NOMO-1 (cell line): ENCODE data around the gene DUSP28.
"Not testable (repeated sequence)": the region's sequence is repeated elsewhere in the genome, so short reads cannot be mapped to it uniquely, and the experiment has no call there.

Source experiments
- DNase-seq, 2 experiments: peaks; one replicate each; lab custom pipeline; 2025; ENCODE audit not compliant: unreplicated experiment in 2 of 2; lab: John Stamatoyannopoulos, UW

DUSP28 gene, protein sequence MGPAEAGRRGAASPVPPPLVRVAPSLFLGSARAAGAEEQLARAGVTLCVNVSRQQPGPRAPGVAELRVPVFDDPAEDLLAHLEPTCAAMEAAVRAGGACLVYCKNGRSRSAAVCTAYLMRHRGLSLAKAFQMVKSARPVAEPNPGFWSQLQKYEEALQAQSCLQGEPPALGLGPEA

DNA sequence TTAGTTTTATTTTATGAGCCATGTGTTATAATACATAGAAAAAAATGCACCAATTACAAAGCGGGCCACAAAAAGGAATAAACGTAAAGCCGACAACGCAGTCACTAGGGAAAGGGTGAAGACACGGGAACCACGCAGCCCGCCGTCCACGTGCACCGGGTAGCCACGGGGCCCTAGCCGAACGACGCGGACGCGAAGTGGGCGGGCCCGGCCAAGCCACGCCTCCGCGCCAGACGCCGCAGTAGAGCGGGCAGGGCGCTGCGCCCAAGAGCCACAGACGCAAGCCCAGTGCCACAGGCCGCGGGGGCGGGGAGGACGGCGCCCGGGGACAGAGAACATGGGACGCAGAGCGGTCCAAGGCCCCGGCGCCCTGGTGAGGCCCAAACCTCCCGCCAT is at the start of gene DUSP28:
TSS of gene DUSP28 (plus strand) at position 274 of the 396 bp plus-strand sequence. CDS start 328 bp downstream, outside the sequence.
- peak; percentile 74 to 94 for DNase-seq

GRCh38 chr2:240510513-240511210 is 49.5 kb upstream of the DUSP28 start:
- DNase-seq = no peak

DNA sequence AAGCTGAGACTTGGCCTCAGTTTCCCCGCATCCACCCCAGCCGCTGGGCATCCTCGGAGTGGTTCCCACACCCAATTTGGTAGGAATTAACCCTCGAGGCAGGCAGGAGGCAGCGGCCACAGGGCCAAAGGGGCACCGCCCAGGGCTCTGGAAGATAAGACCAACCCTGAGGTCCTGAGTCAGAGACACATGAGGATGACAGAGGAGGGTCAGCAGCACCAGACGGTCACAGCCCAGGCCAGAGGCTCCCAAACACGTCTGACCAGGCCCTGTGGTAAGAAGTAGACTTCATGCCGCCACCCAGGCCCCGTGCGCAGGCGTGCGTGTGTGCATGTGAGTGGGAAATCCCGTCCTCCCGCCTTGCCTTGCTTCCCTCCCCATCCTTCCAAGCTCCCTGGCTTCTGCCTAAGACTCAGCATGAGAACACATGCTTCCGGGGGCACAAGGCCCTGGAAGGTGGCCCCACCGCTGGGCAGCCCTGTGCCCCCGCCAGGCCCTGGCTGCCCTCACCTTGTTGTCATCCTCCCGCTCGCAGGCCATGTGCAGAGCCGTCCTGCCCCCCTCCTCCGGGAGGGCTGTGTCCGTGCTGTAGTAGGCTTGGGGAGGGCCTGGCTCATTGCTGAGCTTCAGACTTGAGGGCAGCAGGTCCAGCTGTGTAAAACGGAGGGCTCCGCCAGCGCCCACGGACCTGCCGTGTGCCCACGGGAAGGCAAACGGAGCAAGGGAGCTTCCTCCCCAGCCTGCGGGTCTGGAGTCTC is 48.6 kb upstream of the DUSP28 start:
- DNase-seq = no peak

DNA sequence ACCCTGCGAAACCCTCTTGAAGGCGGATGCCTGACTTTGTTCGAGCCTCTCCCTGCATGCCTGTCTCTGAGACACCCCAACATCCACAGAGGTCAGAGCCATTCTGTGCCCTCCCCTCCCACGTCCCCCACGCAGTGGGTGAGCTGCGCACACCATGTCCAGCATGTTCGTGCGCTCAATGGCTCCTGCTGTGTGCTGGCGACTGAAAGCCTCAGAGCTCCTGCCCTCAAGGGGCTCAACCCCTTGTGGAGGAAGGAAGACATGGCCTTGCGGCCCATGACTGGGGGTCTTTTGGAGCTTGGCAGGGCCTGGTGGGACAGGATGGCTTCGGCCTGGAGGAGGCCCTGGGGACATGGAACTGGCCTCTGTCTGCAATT is 48.1 kb upstream of the DUSP28 start:
- no peak for DNase-seq

- DNase-seq = no peak
These were observed 47.3 kb upstream of the DUSP28 start for GRCh38 chr2:240512666-240513535.

GRCh38 chr2:240513549-240514287 is 46.4 kb upstream of the DUSP28 start:
- DNase-seq = peak; percentile 77

- no peak for DNase-seq
These were observed 45.5 kb upstream of the DUSP28 start for GRCh38 chr2:240514631-240515030.

GRCh38 chr2:240517342-240517741 is 42.8 kb upstream of the DUSP28 start:
- DNase-seq = no peak

DNA sequence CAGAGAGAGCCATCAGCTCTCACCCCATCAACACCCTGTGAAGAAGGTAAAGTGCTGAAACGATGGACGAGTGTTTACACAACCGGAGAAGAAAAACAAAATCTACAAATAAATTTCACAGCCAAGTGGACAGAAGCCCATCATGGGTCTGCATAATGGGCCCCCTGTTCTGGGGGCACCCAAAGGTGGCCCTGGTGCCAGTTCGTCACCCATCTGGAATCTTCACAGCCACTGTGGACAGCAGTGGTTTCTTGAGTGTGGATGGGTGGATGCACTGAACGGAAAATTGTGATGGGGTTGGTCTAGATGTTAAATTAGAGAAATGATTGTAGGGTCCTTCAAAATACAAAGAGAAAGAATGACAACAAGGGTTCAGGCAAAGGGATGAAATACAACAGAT is 41.2 kb upstream of the DUSP28 start:
- DNase-seq = no peak

DNA sequence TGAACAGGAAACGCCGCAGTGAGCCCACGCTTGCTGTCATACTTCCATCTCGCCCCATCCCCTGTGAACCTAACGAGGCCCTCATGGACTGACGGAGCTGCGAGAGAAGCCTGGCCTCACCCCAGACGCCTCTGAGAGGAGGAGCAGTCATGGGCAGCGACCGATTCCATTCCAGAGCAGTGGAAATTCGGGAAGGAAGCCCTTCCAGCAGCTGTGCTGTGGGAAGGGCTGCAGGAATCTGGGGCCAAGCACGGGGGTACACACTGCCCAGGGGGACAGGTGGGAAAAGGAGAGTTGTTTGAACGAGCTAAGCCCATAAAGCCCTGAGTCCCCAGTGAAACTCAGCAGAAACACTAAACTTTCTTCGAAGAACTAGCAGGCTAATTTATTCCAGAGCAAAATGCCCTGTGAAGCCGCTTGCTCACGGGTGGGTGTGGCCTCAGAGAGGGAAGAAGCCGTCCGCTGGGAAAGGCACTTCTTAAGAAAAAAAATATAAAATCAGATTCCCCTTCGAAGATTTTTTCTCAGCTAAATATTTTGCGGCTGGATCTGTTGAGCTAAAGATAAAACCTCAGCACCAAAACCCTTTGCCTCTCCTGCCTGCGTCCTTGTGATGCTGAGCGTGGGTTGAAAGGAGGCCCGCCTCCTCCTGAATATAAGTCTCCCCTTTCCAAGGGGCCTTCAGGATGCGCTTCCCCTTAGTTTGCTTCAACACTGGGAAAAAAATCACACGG is 40.6 kb upstream of the DUSP28 start:
- no peak for DNase-seq

- DNase-seq = no peak
These were observed 39.8 kb upstream of the DUSP28 start for GRCh38 chr2:240520130-240520973.

DNA sequence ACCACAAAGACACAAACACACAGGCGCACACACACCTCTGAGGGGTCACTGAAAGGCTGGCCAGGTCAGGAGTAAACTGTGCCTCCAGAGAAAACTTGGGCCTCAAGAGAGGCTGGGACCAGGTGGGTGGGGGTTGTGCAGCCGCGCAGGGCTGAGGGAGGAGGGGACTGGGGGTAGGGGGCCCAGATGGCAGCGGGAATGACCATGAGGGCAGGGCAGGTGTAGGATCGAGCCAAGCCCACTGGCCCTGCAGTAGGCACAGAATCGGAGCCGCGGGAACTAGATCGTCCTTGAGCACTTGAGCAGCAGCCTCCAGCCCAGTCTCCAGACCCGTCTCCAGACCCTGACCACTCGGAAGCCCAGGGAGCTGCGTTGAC is 39.2 kb upstream of the DUSP28 start:
- no peak for DNase-seq

DNA sequence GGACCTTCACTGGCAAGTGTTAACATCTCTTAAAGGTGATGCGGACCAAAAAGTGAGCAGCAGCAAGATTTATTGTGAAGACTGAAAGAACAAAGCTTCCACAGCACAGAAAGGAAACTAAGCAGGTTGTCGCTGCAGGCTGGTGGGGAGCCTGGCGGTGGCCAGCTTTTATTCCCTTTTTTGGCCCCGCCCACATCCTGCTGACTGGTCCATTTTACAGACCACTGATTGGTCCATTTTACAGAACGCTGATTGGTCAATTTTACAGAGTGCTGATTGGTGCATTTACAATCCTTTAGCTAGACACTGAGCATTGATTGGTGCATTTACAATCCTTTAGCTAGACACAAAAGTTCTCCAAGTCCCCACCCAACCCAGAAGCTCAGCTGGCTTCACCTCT is 38.3 kb upstream of the DUSP28 start:
- not testable (repeated sequence) for DNase-seq

- no peak for DNase-seq
These were observed 37.8 kb upstream of the DUSP28 start for GRCh38 chr2:240522406-240522805.

DNA sequence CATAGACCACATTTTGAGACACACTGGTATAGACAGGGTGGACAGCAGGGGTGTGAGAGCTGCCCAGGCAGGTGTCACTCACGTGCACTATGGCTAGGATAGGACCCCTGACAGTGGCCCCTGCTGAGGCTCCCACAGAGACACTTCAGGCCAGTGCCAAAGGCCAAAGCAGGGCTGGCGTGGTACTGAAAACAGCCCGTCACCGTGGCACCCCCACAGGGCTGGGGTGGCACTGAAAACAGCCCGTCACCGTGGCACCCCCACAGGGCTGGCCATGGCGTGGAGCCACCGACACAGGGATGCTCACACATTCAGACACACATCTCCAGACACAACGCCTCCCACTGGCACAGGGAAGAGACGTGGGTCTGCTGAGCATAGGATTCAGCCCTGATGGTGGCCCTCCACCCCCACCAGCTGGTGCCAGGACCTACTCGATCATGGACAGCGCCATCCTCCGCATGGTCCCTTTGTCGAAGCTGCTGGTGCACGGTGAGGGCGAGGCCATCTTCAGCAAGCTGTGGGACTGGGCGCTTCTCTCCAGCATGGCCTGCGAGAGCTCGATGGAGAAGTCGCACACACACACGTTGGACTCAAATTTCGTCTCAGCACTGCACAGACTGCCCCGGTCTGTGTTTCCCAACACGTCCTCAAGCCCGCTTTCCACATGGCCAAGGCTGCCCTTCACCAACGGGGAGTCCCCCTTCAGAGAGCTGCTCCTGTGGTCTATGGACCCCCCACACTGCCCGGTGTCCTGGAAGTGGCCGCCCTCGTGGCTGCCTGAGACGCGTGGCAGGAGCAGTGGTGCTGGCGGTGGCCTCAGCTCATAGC is 36.5 kb upstream of the DUSP28 start:
- DNase-seq = no peak

- DNase-seq = peak in 1 of 2 experiments; percentile 1
These were observed 35.0 kb upstream of the DUSP28 start for GRCh38 chr2:240524963-240525718.

DNA sequence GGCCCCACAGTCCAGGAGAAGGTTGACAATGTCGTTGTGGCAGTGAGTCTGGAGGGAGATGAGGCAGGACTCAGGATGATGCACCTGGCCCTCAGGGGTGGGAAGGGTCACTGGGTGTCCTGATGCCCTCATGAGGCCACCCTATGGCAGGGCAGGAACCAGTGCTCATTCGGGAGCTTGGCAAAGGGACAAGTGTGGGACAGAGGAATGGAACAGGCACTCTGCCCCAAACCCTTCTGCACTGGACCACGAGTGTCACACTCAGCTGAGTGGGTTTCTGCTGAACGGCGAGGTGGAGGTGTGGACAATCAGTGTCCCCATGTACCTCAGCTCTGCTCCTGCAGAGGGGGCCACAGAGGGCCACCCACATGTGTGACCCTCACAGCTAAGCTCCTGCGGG is 34.4 kb upstream of the DUSP28 start:
- DNase-seq = no peak
